Measurements from ENCODE around the gene PRDM10. TPM values are rescaled to one million over a fixed set of nuclear protein-coding genes. Genes with fewer than 3 reads are reported as not detected.

PRDM10 gene
- total and polyA plus RNA-seq, 10 donors: 1.6 to 16.2 (median 10.3) TPM

DNA sequence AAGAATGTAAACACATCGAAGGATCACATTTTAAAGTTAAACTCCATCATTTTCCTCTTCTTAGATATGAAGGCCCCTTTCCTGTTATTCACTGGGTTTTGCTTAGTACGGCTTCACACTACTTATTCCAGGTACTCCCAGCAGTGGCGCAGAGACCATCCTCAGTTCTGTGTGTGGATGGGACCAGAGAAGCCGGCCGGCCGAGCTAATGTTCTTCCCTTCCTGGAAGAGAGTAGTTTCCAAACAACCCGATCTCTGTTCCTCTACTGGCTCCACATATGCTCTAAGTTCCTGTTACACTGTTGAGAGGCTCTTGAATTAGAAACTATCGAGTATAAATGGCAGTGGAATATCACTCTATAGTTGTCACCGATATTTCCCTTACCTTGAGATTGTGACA lies 106.6 kb downstream of the PRDM10 start:
- Histone ChIP-seq H3K4me3 (peak overlapping the region; percentile 66 to 91 (median 86)), H3K4me1 (peaks cover 0 to 33% (median 21%) of the 10 kb centered on the region in 6 donors), H3K36me3 (peaks cover 2 to 47% (median 16%) of the 10 kb centered on the region in 6 donors), H3K9me3 (no peaks in the 10 kb centered on the region), H3K27me3 (replicated peaks in 1 of 7) (no peaks in the 10 kb centered on the region), H3K27ac (peak overlapping the region; percentile 73 to 91 (median 83))
- intact Hi-C loops (cut with DNase I; ENCODE audit: low total_unique reads): no loop called here
- no peak for TF ChIP-seq POLR2AphosphoS5 (IDR thresholded peaks at IDR 0.05)
- no peak for TF ChIP-seq POLR2A (IDR thresholded peaks at IDR 0.05)
- TF ChIP-seq, protein P1, sequence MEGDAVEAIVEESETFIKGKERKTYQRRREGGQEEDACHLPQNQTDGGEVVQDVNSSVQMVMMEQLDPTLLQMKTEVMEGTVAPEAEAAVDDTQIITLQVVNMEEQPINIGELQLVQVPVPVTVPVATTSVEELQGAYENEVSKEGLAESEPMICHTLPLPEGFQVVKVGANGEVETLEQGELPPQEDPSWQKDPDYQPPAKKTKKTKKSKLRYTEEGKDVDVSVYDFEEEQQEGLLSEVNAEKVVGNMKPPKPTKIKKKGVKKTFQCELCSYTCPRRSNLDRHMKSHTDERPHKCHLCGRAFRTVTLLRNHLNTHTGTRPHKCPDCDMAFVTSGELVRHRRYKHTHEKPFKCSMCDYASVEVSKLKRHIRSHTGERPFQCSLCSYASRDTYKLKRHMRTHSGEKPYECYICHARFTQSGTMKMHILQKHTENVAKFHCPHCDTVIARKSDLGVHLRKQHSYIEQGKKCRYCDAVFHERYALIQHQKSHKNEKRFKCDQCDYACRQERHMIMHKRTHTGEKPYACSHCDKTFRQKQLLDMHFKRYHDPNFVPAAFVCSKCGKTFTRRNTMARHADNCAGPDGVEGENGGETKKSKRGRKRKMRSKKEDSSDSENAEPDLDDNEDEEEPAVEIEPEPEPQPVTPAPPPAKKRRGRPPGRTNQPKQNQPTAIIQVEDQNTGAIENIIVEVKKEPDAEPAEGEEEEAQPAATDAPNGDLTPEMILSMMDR (IDR thresholded peaks at IDR 0.05 in 8 of 11, conservative IDR thresholded peaks at IDR 0.05 in 3 of 11): no peak
- peak; percentile 84 for DNase-seq
- 55 to 71% (median 57%) methylated on average over 9 of the region's 9 CpGs for WGBS, 5 donors

DNA sequence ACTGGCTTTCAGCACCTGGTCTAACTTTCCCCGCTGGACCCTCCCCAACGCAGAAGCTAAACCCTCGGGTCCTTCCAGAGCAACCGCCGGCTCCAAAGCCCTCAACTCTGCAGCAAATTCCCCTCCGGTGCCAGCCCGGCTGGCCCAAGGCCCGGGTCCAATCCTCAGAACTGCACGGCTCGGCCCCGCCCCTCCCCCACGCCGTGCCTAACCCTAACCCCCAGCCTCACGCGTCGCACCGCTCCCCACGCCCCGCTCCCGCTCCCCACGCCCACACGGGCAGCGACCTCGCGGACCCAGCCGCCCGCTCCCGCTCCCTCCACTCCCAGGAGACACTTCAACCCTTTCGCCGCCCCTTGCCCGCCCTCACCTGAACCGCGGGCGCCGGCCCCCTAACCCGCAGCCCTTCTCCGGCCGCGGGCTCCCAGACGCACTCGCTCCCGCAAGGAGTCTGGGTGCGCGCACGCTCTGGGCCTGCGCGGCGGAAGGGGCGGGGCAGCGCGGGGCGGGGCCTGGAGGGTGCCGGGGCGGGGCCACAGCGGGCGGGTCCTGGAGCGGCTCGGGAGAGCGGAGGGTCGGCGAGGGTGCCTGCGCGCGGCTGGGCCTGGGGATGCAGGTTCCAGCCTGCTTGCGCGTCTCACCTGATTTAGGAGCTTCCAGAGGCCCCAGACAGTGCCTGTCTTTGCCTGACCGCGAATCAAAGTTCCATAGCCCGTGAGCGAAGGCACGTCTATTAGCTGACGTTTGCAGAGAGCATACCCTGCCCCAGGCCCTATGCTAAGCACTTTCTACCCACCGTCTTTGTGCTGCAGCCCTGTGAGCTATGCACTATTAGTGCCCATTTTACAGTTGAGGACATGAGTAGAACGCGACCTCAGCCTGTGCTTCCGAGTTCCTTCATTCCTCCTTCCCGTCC lies 107.3 kb downstream of the PRDM10 start, which contains the start of gene NFRKB:
Gene NFRKB (minus strand): TSS at position 453 of the 916 bp plus-strand sequence. CDS start 2,729 bp downstream, outside the sequence.
- Histone ChIP-seq H3K4me1 (peaks cover 0 to 33% (median 21%) of the 10 kb centered on the region in 6 donors), H3K4me3 (peak within 1 kb of the TSS; percentile 66 to 91 (median 86)), H3K9me3 (no peaks in the 10 kb centered on the region), H3K36me3 (peaks cover 2 to 47% (median 22%) of the 10 kb centered on the region in 6 donors), H3K27ac (peak within 1 kb of the TSS; percentile 73 to 91 (median 83)), H3K27me3 (replicated peaks in 1 of 7) (no peaks in the 10 kb centered on the region)
- WGBS, 5 donors: 1 to 4% (median 2%) methylated on average over 42 to 77 of the region's 77 CpGs
- DNase-seq: peak; percentile 98
- TF ChIP-seq, protein P1 (IDR thresholded peaks at IDR 0.05 in 8 of 11, conservative IDR thresholded peaks at IDR 0.05 in 3 of 11): peak in 1 of 11 experiments; percentile 11
- TF ChIP-seq POLR2A (IDR thresholded peaks at IDR 0.05): peak in 2 of 3 donors; percentile 15 to 47
- TF ChIP-seq POLR2AphosphoS5 (IDR thresholded peaks at IDR 0.05): peak; percentile 89 to 91 (median 90)
- intact Hi-C loops (cut with DNase I; ENCODE audit: low total_unique reads): no loop called here

DNA sequence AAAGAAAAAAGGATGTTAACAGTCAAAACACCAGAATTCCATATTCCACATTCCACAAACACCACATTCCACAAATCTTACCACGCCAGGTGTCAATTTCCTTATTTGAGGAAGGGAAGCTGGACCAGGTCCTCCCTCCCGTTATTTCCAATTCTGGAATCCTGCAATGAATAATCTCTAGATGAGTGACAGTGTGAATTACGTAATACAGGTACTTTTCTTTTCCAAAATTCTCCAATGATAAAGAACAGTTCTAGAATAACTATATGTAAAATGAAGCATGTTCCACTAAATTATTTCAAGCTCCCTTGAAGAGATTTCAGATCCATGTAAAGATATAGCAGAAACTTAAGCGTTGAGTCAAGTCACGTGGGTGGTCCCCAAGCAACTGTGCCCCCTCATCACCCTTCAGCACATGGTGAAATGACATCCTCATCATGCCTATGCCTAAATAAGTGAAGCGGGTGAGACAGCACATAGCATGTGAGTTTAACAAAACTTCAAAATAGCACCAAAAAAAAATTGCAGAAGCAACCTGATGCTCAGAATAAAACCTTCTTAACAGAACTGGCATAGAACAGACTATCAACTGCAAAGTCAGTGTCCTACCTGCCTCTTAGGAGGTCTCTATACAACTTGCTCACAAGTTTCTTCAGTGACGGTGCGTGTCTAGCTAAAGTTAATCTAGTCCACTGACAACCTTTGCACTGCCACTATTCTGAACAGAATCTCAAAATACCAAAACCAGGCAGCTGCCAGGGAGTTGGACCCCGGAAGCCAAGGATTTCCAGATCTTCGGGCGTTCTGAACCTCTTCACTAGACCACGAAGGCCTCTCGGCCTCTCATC lies 108.1 kb downstream of the PRDM10 start:
- peaks cover 0 to 33% (median 21%) of the 10 kb centered on the region in 6 donors for H3K4me1 ChIP-seq
- TF ChIP-seq POLR2AphosphoS5 (IDR thresholded peaks at IDR 0.05) (no peak), POLR2A (IDR thresholded peaks at IDR 0.05) (no peak)
- TF ChIP-seq, protein P1 (IDR thresholded peaks at IDR 0.05 in 8 of 11, conservative IDR thresholded peaks at IDR 0.05 in 3 of 11): no peak
- peak overlapping the region; percentile 66 to 91 (median 86) for H3K4me3 ChIP-seq
- peak overlapping the region; percentile 73 to 91 (median 83) for H3K27ac ChIP-seq
- no peaks in the 10 kb centered on the region for H3K27me3 ChIP-seq (replicated peaks in 1 of 7)
- H3K36me3 ChIP-seq: peaks cover 2 to 47% (median 24%) of the 10 kb centered on the region in 6 donors
- 22 to 30% (median 28%) methylated on average over 13 of the region's 13 CpGs for WGBS, 5 donors
- no peaks in the 10 kb centered on the region for H3K9me3 ChIP-seq
- intact Hi-C loops (cut with DNase I; ENCODE audit: low total_unique reads): no loop called here
- no peak for DNase-seq
